Keratinocyte (primary cell): ENCODE measurements around the gene LOXHD1. TPM values are rescaled to one million over a fixed set of nuclear protein-coding genes. Genes with fewer than 3 reads are reported as not detected.

Experiments used
- DNase-seq: peaks from one replicate; pipeline ENCODE4 v3.0.0-alpha.2; 2011; ENCODE audit warnings: low read depth, missing footprints, low spot score
- FAIRE-seq: peaks from 2 replicates; lab custom pipeline; 2011; peaks lifted over from hg19 to GRCh38; lab: Jason Lieb, UNC
- H2AFZ ChIP-seq: 2 replicates; pipeline ENCODE4 v1.6.0; 2012; ENCODE audit warnings: low read length, control low read depth, inconsistent platforms; ENCODE audit not compliant: control insufficient read depth
- H3K27ac ChIP-seq: 2 replicates; pipeline ENCODE4 v1.5.1; 2011; ENCODE audit warnings: low read length; ENCODE audit not compliant: control insufficient read depth, insufficient read depth
- H3K27me3 ChIP-seq: 3 replicates; pipeline ENCODE4 v1.6.0; 2011; ENCODE audit warnings: low read length; ENCODE audit not compliant: control insufficient read depth, insufficient read depth; ENCODE audit errors: extremely low read depth
- H3K36me3 ChIP-seq, 2 experiments: 2 replicates in 1 of 2; 3 replicates in 1 of 2; pipeline ENCODE4 v1.5.1; 2011; ENCODE audit warnings: low read length in 2 of 2, mild to moderate bottlenecking in 1 of 2; ENCODE audit not compliant: control insufficient read depth in 2 of 2, insufficient read depth in 2 of 2; ENCODE audit errors: extremely low read depth in 1 of 2
- H3K4me1 ChIP-seq: 3 replicates; pipeline ENCODE4 v1.5.1; 2011; ENCODE audit warnings: low read length; ENCODE audit not compliant: control insufficient read depth, insufficient read depth; ENCODE audit errors: extremely low read depth
- H3K4me2 ChIP-seq: 3 replicates; pipeline ENCODE4 v1.6.0; 2011; ENCODE audit warnings: low read depth, low read length; ENCODE audit not compliant: control insufficient read depth, insufficient read depth; ENCODE audit errors: extremely low read depth
- H3K4me3 ChIP-seq, 3 experiments: fragments of 200-600 bp in 1 of 3; sonication (generic) in 1 of 3; 2 replicates in 2 of 3; 3 replicates in 1 of 3; pipeline ENCODE4 v1.5.1; 2011 to 2016; ENCODE audit warnings: low read length in 3 of 3, mild to moderate bottlenecking in 3 of 3, control low read depth in 2 of 3, inconsistent platforms in 1 of 3, low read depth in 1 of 3, mixed read lengths in 1 of 3, mixed run types in 1 of 3, moderate library complexity in 1 of 3; ENCODE audit not compliant: control insufficient read depth in 2 of 3, insufficient read depth in 2 of 3; ENCODE audit errors: extremely low read depth in 1 of 3
- H3K79me2 ChIP-seq: 2 replicates; pipeline ENCODE4 v1.6.0; 2012; ENCODE audit warnings: low read length; ENCODE audit not compliant: control insufficient read depth, insufficient read depth
- H3K9ac ChIP-seq: 3 replicates; pipeline ENCODE4 v1.6.0; 2011; ENCODE audit warnings: low read length; ENCODE audit not compliant: control insufficient read depth, insufficient read depth; ENCODE audit errors: extremely low read depth
- H3K9me1 ChIP-seq: 3 replicates; pipeline ENCODE4 v1.6.0; 2011; ENCODE audit warnings: low read length; ENCODE audit not compliant: control insufficient read depth, insufficient read depth; ENCODE audit errors: extremely low read depth
- H3K9me3 ChIP-seq: 2 replicates; pipeline ENCODE4 v1.5.1; 2012; ENCODE audit warnings: low read depth, low read length; ENCODE audit not compliant: control insufficient read depth
- H4K20me1 ChIP-seq: 3 replicates; pipeline ENCODE4 v1.6.0; 2011; ENCODE audit warnings: low read length; ENCODE audit not compliant: control insufficient read depth, insufficient read depth; ENCODE audit errors: extremely low read depth
- CTCF ChIP-seq, 3 experiments: IDR thresholded peaks in 1 of 3; conservative IDR thresholded peaks in 1 of 3; optimal IDR thresholded peaks in 1 of 3; 2 replicates in 2 of 3; 3 replicates in 1 of 3; pipeline versions ENCODE3 to v1.5.1; 2011; ENCODE audit warnings: low read length in 3 of 3, mild to moderate bottlenecking in 3 of 3, moderate library complexity in 2 of 3, control low read depth in 1 of 3, inconsistent platforms in 1 of 3; ENCODE audit not compliant: insufficient read depth in 2 of 3; ENCODE audit errors: extremely low read depth in 1 of 3
- EZH2 ChIP-seq: IDR thresholded peaks from one replicate; pipeline ENCODE4 v1.6.1; 2012; ENCODE audit warnings: inconsistent platforms, mild to moderate bottlenecking, low read length, moderate library complexity
- dilution Hi-C: fragments of 300-500 bp; cut with MboI; formaldehyde crosslinking; loops from one replicate; pipeline ENCODE4 v1.7.0; 2020; ENCODE audit warnings: low sequenced_read_pairs; ENCODE audit not compliant: extremely low pct_ligation_motif_present
- polyA plus RNA-seq, 5 experiments: library from polyadenylated mRNA; depleted of rRNA in 3 of 5; stranded (reverse) in 3 of 5; stranded (forward) in 1 of 5; unstranded in 1 of 5; fragments of >200 nt; gene quantifications; 1 replicate in 1 of 5; 2 replicates in 3 of 5; 3 replicates in 1 of 5; pipeline versions ENCODE4 v1.2.1 to v1.2.3, GENCODE V29; 2011 to 2012; ENCODE audit warnings: missing spikeins in 2 of 5, low read depth in 1 of 5, low replicate concordance in 1 of 5

Gene LOXHD1
- polyA plus RNA-seq, 1 donor (not counting 4 experiments of a cell fraction or from before 2014, with no cell fraction given) = not detected

- dilution Hi-C loops = no loop called here
- TF ChIP-seq CTCF (optimal IDR thresholded peaks at IDR 0.05 in 1 of 3, IDR thresholded peaks at IDR 0.05 in 1 of 3, conservative IDR thresholded peaks at IDR 0.05 in 1 of 3; ENCODE audit: extremely low read depth in 1 of 3, insufficient read depth in 2 of 3, low read length in 3 of 3) = no peak
- TF ChIP-seq EZH2 = no peak
- FAIRE-seq = no peak
Measured at GRCh38 chr18:46488471-46489213, 168.4 kb downstream of the LOXHD1 start.

GRCh38 chr18:46485675-46486194 is 171.3 kb downstream of the LOXHD1 start:
- Histone ChIP-seq H3K4me1 (peaks cover 2% of the 10 kb centered on the region), H3K9ac (no peak overlapping the region), H3K36me3 (no peaks in the 10 kb centered on the region), H3K4me3 (no peak overlapping the region), H3K27ac (no peak overlapping the region), H3K9me1 (no peaks in the 10 kb centered on the region), H2AFZ (no peak overlapping the region), H3K9me3 (peaks cover 3% of the 10 kb centered on the region), H4K20me1 (no peaks in the 10 kb centered on the region), H3K4me2 (no peak overlapping the region), H3K79me2 (no peaks in the 10 kb centered on the region), H3K27me3 (no peaks in the 10 kb centered on the region)
- peak; percentile 2 for DNase-seq
- dilution Hi-C loops = no loop called here
- no peak for TF ChIP-seq CTCF (optimal IDR thresholded peaks at IDR 0.05 in 1 of 3, IDR thresholded peaks at IDR 0.05 in 1 of 3, conservative IDR thresholded peaks at IDR 0.05 in 1 of 3; ENCODE audit: extremely low read depth in 1 of 3, insufficient read depth in 2 of 3, low read length in 3 of 3)
- TF ChIP-seq EZH2 = no peak
- no peak for FAIRE-seq

More at GRCh38 chr18:46488471-46489213, 168.4 kb downstream of the LOXHD1 start:
- Histone ChIP-seq H4K20me1 (no peaks in the 10 kb centered on the region), H2AFZ (no peak overlapping the region), H3K9ac (no peak overlapping the region), H3K9me1 (no peaks in the 10 kb centered on the region), H3K4me3 (no peak overlapping the region), H3K36me3 (no peaks in the 10 kb centered on the region), H3K9me3 (no peaks in the 10 kb centered on the region), H3K4me2 (no peak overlapping the region), H3K79me2 (no peaks in the 10 kb centered on the region), H3K27me3 (no peaks in the 10 kb centered on the region), H3K4me1 (no peaks in the 10 kb centered on the region), H3K27ac (no peak overlapping the region)
- DNase-seq = no peak
